ENCODE measurements around the gene C19orf47.

DNA sequence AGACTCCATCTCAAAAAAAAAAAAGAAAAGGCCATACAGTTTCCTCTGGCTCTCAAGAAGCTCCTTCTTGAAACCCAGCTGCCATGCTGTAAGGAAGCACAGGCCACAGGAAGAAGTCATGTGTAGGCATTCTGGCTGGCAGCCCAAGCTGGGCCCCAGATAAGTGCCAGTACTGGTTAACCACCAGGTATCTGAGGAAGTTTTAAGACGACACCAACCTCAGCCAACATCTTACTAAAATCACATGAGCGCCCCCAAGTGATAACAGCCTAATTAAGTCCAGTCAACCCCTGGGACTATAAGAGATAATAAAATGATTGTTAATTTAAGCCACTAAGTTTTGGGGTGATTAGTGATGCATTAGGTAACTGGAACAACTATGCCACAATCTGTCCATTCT, 35.7 kb downstream of the C19orf47 start:
- no peak for TF ChIP-seq CTCF (IDR thresholded peaks at IDR 0.05; ENCODE audit: low read length)
- no peak for TF ChIP-seq EZH2phosphoT487 (IDR thresholded peaks at IDR 0.05; ENCODE audit: low read length)
